Activated effector memory CD4-positive, alpha-beta T cell treated with Interleukin-2 at 50 U/mL for 16 hours (primary cell): ENCODE results near the gene TRERF1.

Source experiments
- DNase-seq: peaks from one replicate; pipeline ENCODE4 v3.0.0-alpha.2; 2020

TRERF1 gene

GRCh38 chr6:42393339-42393738 lies 58.4 kb downstream of the TRERF1 start:
- no peak for DNase-seq

GRCh38 chr6:42392833-42393232 lies 58.9 kb downstream of the TRERF1 start:
- DNase-seq: no peak

- DNase-seq: no peak
Observed at GRCh38 chr6:42391441-42391840, 60.3 kb downstream of the TRERF1 start.

GRCh38 chr6:42390228-42390934 lies 61.3 kb downstream of the TRERF1 start:
- peak; percentile 29 for DNase-seq

- no peak for DNase-seq
Observed at GRCh38 chr6:42389736-42390135, 62.0 kb downstream of the TRERF1 start.

GRCh38 chr6:42388046-42388445 lies 63.7 kb downstream of the TRERF1 start:
- no peak for DNase-seq

- DNase-seq: peak; percentile 28
Observed at GRCh38 chr6:42387336-42387735, 64.4 kb downstream of the TRERF1 start.

GRCh38 chr6:42385339-42385738 lies 66.4 kb downstream of the TRERF1 start:
- DNase-seq: no peak

- DNase-seq: no peak
Observed at GRCh38 chr6:42383421-42384205, 68.1 kb downstream of the TRERF1 start.

- DNase-seq: no peak
Observed at GRCh38 chr6:42381850-42382249, 69.9 kb downstream of the TRERF1 start.

- DNase-seq: no peak
Observed at GRCh38 chr6:42380228-42380979, 71.3 kb downstream of the TRERF1 start.

- no peak for DNase-seq
Observed at GRCh38 chr6:42378536-42378935, 73.2 kb downstream of the TRERF1 start.

GRCh38 chr6:42378125-42378524 lies 73.6 kb downstream of the TRERF1 start:
- no peak for DNase-seq

GRCh38 chr6:42375007-42375635 lies 76.6 kb downstream of the TRERF1 start:
- no peak for DNase-seq

- DNase-seq: no peak
Observed at GRCh38 chr6:42374018-42374669, 77.6 kb downstream of the TRERF1 start.

GRCh38 chr6:42372699-42373098 lies 79.0 kb downstream of the TRERF1 start:
- no peak for DNase-seq

- no peak for DNase-seq
Observed at GRCh38 chr6:42370323-42370985, 81.3 kb downstream of the TRERF1 start.

GRCh38 chr6:42369568-42369967 lies 82.2 kb downstream of the TRERF1 start:
- no peak for DNase-seq

- peak; percentile 42 for DNase-seq
Observed at GRCh38 chr6:42368181-42368580, 83.5 kb downstream of the TRERF1 start.

GRCh38 chr6:42367353-42368011 lies 84.2 kb downstream of the TRERF1 start:
- no peak for DNase-seq

GRCh38 chr6:42366999-42367352 lies 84.8 kb downstream of the TRERF1 start:
- DNase-seq: no peak
